HepG2 (cell line): ENCODE data around the gene GDF9. TPM values are rescaled to one million over a fixed set of nuclear protein-coding genes. Genes with fewer than 3 reads are reported as not detected.

Source experiments
- ATAC-seq: fragments of 200-7000 bp; cut with Tn5 transposase; 3 replicates; pipeline ENCODE4 v1.9.1; 2020; ENCODE audit warnings: mild to moderate bottlenecking, moderate library complexity
- BruUV-seq: library from RNA; stranded (reverse); fragments of 400-500 nt; replicated peaks from 2 replicates; lab custom pipeline; 2021; lab: Mats Ljungman, UMichigan
- CTCF ChIA-PET: fragments of 300-600 bp; formaldehyde crosslinking; extraction: SDS; loops from one replicate; lab custom pipeline; 2021; ENCODE audit warnings: low total read pairs, inconsistent platforms, low intra/inter-chr PET ratio; lab: Yijun Ruan, JAX
- POLR2A ChIA-PET: fragments of 350-600 bp; sonication (Branson Sonifier 250); formaldehyde crosslinking; loops from one replicate; lab custom pipeline; 2020; ENCODE audit warnings: antibody characterized with exemption, inconsistent platforms; lab: Yijun Ruan, JAX
- DNase-seq: peaks from one replicate; pipeline ENCODE4 v3.0.0-alpha.2; 2015; ENCODE audit warnings: low spot score
- FAIRE-seq: peaks from 3 replicates; lab custom pipeline; 2011; peaks lifted over from hg19 to GRCh38; lab: Jason Lieb, UNC
- H2AFZ ChIP-seq: one replicate; pipeline ENCODE4 v1.6.1; 2011; ENCODE audit warnings: low read length, inconsistent platforms
- H3K27ac ChIP-seq: fragments of 300-600 bp; 3 replicates; pipeline ENCODE4 v1.8.0; 2011; ENCODE audit warnings: mixed run types, mild to moderate bottlenecking, mixed read lengths, low read length, inconsistent platforms; ENCODE audit not compliant: insufficient read depth; ENCODE audit errors: extremely low read length
- H3K27me3 ChIP-seq, 2 experiments: fragments of 200-600 bp in 1 of 2; 2 replicates in 1 of 2; 3 replicates in 1 of 2; pipeline versions ENCODE4 v1.6.0 to v1.8.0; 2011; ENCODE audit warnings: low read length in 2 of 2, mild to moderate bottlenecking in 2 of 2, moderate library complexity in 2 of 2, inconsistent platforms in 1 of 2; ENCODE audit not compliant: insufficient read depth in 2 of 2, control insufficient read depth in 1 of 2
- H3K36me3 ChIP-seq, 2 experiments: fragments of 200-600 bp in 1 of 2; replicated peaks in 1 of 2; 2 replicates in 1 of 2; 3 replicates in 1 of 2; pipeline versions ENCODE4 v1.5.1 to v1.8.0; 2011; ENCODE audit warnings: low read length in 2 of 2, inconsistent platforms in 1 of 2; ENCODE audit not compliant: insufficient read depth in 2 of 2, control insufficient read depth in 1 of 2
- H3K4me1 ChIP-seq: 2 replicates; pipeline ENCODE4 v1.5.1; 2012; ENCODE audit warnings: low read length, inconsistent platforms; ENCODE audit not compliant: insufficient read depth
- H3K4me2 ChIP-seq: 2 replicates; pipeline ENCODE4 v1.6.0; 2011; ENCODE audit warnings: low read depth, low read length, inconsistent platforms
- H3K4me3 ChIP-seq, 3 experiments: fragments of 200-600 bp in 1 of 3; sonication (generic), shearing (Covaris generic) in 1 of 3; replicated peaks in 1 of 3; 2 replicates each; pipeline ENCODE4 v1.5.1; 2011 to 2016; ENCODE audit warnings: low read length in 3 of 3, inconsistent platforms in 2 of 3, low read depth in 2 of 3, mild to moderate bottlenecking in 2 of 3, control low read depth in 1 of 3, mixed read lengths in 1 of 3; ENCODE audit not compliant: insufficient read depth in 1 of 3
- H3K79me2 ChIP-seq: one replicate; pipeline ENCODE4 v1.6.1; 2011; ENCODE audit warnings: low read length, inconsistent platforms; ENCODE audit not compliant: insufficient read depth
- H3K9ac ChIP-seq: 2 replicates; pipeline ENCODE4 v1.6.0; 2011; ENCODE audit warnings: mild to moderate bottlenecking, low read depth, low read length, inconsistent platforms; ENCODE audit not compliant: insufficient read depth
- H3K9me3 ChIP-seq: 2 replicates; pipeline ENCODE4 v1.5.1; 2012; ENCODE audit warnings: mild to moderate bottlenecking, low read length
- H4K20me1 ChIP-seq: 2 replicates; pipeline ENCODE4 v1.6.0; 2011; ENCODE audit warnings: inconsistent platforms, mild to moderate bottlenecking, low read length, moderate library complexity; ENCODE audit not compliant: insufficient read depth
- ARNT2 ChIP-seq: sonication (generic); formaldehyde crosslinking; IDR thresholded peaks from 2 replicates; pipeline ENCODE4 v1.8.0; 2022; ENCODE audit warnings: mild to moderate bottlenecking, low read depth, missing genetic modification reagents, moderate library complexity
- ATM ChIP-seq: fragments of 450-650 bp; IDR thresholded peaks from 2 replicates; pipeline ENCODE4 v1.7.1; 2017; ENCODE audit warnings: mild to moderate bottlenecking, borderline replicate concordance
- CEBPB ChIP-seq: IDR thresholded peaks from 2 replicates; pipeline ENCODE4 v1.6.1; 2011; ENCODE audit warnings: low read depth, low read length, improper control_type of control experiment, borderline replicate concordance
- CHD2 ChIP-seq: IDR thresholded peaks from 2 replicates; pipeline ENCODE4 v1.6.1; 2011; ENCODE audit warnings: low read depth, low read length, improper control_type of control experiment
- EP300 ChIP-seq, 3 experiments: sonication (generic) in 1 of 3; formaldehyde crosslinking in 1 of 3; IDR thresholded peaks; 2 replicates each; pipeline versions ENCODE4 v1.5.1 to v1.6.1; 2011 to 2020; ENCODE audit warnings: low read depth in 2 of 3, low read length in 2 of 3, borderline replicate concordance in 1 of 3, improper control_type of control experiment in 1 of 3, mild to moderate bottlenecking in 1 of 3, missing genetic modification reagents in 1 of 3, moderate library complexity in 1 of 3
- FOXA3 ChIP-seq: IDR thresholded peaks from 2 replicates; pipeline ENCODE4 v1.6.1; 2016; ENCODE audit warnings: missing genetic modification reagents, missing compliant biosample characterization
- KLF6 ChIP-seq: IDR thresholded peaks from 2 replicates; pipeline ENCODE4 v1.8.0; 2016; ENCODE audit warnings: missing biosample characterization, missing genetic modification reagents
- TEF ChIP-seq: sonication (generic); formaldehyde crosslinking; IDR thresholded peaks from 2 replicates; pipeline ENCODE4 v1.5.0; 2020; ENCODE audit warnings: missing genetic modification reagents
- ZNF205 ChIP-seq: IDR thresholded peaks from 2 replicates; pipeline ENCODE4 v1.6.1; 2018; ENCODE audit warnings: missing biosample characterization, missing genetic modification reagents
- ZNF646 ChIP-seq: sonication (generic); formaldehyde crosslinking; IDR thresholded peaks from 2 replicates; pipeline ENCODE4 v1.9.0; 2021; ENCODE audit warnings: mild to moderate bottlenecking, missing genetic modification reagents
- WGBS: methylation state at CpG from one replicate; pipeline ENCODE4 v1.1.6; 2017; ENCODE audit warnings: low lambda C conversion rate; 5-methylcytosine and 5-hydroxymethylcytosine counted together
- in situ Hi-C: cut with HindIII; loops from 2 replicates; pipeline ENCODE4 v1.10.0; 2017; ENCODE audit warnings: low pct_unique_long_range_greater_than_20kb; ENCODE audit not compliant: extremely low pct_ligation_motif_present
- intact Hi-C: fragments of 100-400 bp; cut with micrococcal nuclease; formaldehyde crosslinking; loops from one replicate; pipeline ENCODE4 v1.10.0; 2022; ENCODE audit not compliant: unreplicated experiment
- polyA plus RNA-seq, 8 experiments: library from polyadenylated mRNA; depleted of rRNA in 3 of 8; stranded (reverse) in 7 of 8; unstranded in 1 of 8; fragments of >200 nt; fragmentation: Illumina TruSeq in 4 of 8; extraction: Trizol in 4 of 8; gene quantifications; 2 replicates each; pipeline versions ENCODE4 v1.2.1 to v1.2.3, GENCODE V29; 2011 to 2016; ENCODE audit warnings: low read depth in 4 of 8, missing spikeins in 1 of 8, mixed read lengths in 1 of 8; ENCODE audit not compliant: insufficient read depth in 1 of 8
- total RNA-seq, 5 experiments: library from RNA; depleted of rRNA; stranded (reverse); fragments of >200 nt; fragmentation: Illumina TruSeq; extraction: Trizol; gene quantifications; 2 replicates each; pipeline ENCODE4 v1.2.3, GENCODE V29; 2016; ENCODE audit warnings: low read depth in 1 of 5
- TF ChIP-seq, protein P1 (sequence below): sonication (generic); formaldehyde crosslinking; IDR thresholded peaks from 2 replicates; pipeline ENCODE4 v1.5.1; 2020; ENCODE audit warnings: mild to moderate bottlenecking, moderate library complexity, missing genetic modification reagents

Gene GDF9
- total and polyA plus RNA-seq, 2 of the 13 experiments (the other 11 are each of a cell fraction or from before 2014, with no cell fraction given): 0.33 to 0.38 TPM

DNA sequence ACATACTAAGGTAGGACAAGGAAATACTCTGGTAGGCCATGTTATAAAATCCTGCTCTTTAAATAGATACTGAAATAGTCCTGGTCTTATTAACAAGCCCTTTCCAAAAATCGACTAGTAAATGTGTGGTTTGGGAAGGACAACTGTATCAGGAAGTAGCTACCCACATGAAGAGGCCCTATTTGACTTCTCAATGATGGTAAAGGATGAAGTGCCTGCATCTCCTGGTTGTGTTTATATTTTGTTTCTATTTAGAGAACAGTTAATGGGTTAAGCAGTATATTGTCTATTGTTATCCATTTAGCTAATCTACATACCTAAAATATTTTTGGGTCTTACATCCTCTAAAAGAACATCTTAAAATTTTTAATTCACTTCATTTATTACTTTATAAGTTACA is 12.5 kb downstream of the GDF9 start (continued):
- TF ChIP-seq, protein P1, sequence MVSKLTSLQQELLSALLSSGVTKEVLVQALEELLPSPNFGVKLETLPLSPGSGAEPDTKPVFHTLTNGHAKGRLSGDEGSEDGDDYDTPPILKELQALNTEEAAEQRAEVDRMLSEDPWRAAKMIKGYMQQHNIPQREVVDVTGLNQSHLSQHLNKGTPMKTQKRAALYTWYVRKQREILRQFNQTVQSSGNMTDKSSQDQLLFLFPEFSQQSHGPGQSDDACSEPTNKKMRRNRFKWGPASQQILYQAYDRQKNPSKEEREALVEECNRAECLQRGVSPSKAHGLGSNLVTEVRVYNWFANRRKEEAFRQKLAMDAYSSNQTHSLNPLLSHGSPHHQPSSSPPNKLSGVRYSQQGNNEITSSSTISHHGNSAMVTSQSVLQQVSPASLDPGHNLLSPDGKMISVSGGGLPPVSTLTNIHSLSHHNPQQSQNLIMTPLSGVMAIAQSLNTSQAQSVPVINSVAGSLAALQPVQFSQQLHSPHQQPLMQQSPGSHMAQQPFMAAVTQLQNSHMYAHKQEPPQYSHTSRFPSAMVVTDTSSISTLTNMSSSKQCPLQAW: no peak
- TF ChIP-seq ZNF646 (no peak), CHD2 (no peak), ATM (no peak)
- TF ChIP-seq, all 625 proteins: peak for 2

DNA sequence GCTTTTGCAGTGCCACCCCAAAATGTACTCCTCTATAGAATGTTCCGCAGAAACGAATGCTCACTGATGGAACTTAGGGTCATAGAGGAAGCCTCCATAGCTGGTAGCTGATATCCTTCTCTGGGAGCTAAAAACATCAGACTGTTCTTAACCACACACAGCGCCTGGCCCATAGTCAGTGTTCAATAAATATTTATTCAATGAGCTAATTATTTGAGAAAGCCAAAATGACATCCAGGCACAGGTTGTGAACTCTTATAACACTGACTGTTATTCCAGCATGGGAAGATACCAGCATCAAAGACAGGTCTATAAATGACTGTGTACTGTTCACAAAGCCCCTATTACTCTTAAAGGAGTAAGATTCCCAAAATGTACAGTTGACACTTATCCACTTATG is 12.9 kb downstream of the GDF9 start:
- peak; percentile 72 for DNase-seq
- no peak for FAIRE-seq
- H3K4me1 ChIP-seq: peaks cover 68% of the 10 kb centered on the region
- H2AFZ ChIP-seq: no peak overlapping the region
- intact Hi-C loops: no loop called here
- H3K27me3 ChIP-seq: no peaks in the 10 kb centered on the region
- no peak overlapping the region; a peak in 1 of 6 replicates for H3K4me3 ChIP-seq
- ChIA-PET CTCF (no interaction called here), POLR2A (interaction anchor here (1.1 to 2.8 kb wide), 4 partner anchors 12 to 198 kb away, joined by 3 to 28 read pairs (median 14); partner anchors contain the start of genes GDF9, HSPA4 and UQCRQ)
- peak; percentile 86 for ATAC-seq
- in situ Hi-C loops: no loop called here
- H3K36me3 ChIP-seq: no peaks in the 10 kb centered on the region
- no peaks in the 10 kb centered on the region for H3K79me2 ChIP-seq
- WGBS: 50% methylated on average over 3 of the region's 3 CpGs
- H3K4me2 ChIP-seq: peak overlapping the region; percentile 36
- H3K9me3 ChIP-seq: no peaks in the 10 kb centered on the region
- peak overlapping the region; percentile 55 for H3K27ac ChIP-seq
- H3K9ac ChIP-seq: 0 out of 2 replicates have a peak overlapping the region, but pooled peaks have one; percentile 15
- no TSS peak for BruUV-seq
- H4K20me1 ChIP-seq: no peaks in the 10 kb centered on the region
- no peak for TF ChIP-seq ARNT2 (CRISPR knock-in tag)
- peak; percentile 99 for TF ChIP-seq ZNF205 (CRISPR knock-in tag)
- no peak for TF ChIP-seq TEF (CRISPR knock-in tag)
- no peak for TF ChIP-seq KLF6 (CRISPR knock-in tag)
- peak; percentile 37; the same call in 1 of the 2 replicates for TF ChIP-seq FOXA3 (CRISPR knock-in tag)
- TF ChIP-seq CEBPB: no peak
- 0 out of 4 replicates have a peak, but pooled peaks of 1 of the 2 experiments have one; percentile 26 for TF ChIP-seq EP300 (IDR thresholded peaks at IDR 0.05; ENCODE audit: low read depth in 2 of 2, low read length in 2 of 2)
- TF ChIP-seq EP300 (CRISPR knock-in tag; IDR thresholded peaks at IDR 0.05; ENCODE audit: borderline replicate concordance): no peak
